ENCODE results near the gene ACOXL. TPM values are rescaled to one million over a fixed set of nuclear protein-coding genes. Genes with fewer than 3 reads are reported as not detected.

The ACOXL gene
- total and polyA plus RNA-seq, 10 of the 15 experiments (the other 5 are each of a cell fraction or from before 2014, with no cell fraction given), result 0.05 to 1.3 (median 0.71) TPM

DNA sequence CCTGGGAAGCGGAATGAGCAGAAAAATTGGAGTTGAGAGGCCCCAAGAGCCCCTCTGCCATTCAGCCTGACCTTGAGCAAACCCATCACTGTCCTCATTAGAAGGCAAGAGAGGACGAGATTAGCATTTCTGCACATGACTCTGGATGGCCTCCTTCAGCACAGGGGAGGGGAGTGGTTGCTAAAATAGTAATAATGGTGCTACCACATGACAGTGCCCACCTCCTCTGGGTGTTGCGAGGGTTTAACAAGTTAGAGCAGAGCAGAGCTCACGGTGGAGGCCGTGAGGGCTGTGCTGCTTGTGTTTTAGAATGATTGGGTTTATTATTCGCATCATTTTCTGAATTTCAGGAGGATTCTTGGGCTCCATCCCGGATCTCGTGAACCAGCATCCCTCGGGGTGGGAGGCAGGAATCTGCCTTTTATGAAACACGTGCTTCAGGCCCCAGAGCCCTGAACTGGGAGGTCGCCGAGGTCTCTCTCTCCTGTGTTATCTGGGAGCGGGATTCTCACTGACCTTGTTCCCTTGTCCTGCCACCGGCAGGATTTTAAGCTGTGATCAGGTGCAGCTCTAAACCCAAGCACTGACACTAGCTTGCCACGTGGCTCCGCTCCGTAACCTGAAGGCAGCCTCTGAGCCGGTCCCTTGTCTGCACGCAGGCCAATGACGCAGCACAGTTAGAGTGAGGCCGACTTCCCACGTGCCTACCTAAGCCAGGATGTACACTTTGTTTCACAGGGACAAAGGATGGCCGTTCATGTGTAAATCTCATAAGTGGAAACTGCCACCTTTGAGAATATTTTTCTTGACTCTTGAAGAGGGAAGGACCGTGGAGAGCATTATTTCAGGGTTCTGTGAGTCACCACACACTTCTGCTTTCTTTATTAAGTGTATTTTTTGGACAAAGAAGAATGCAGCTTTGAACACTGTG lies 142.3 kb downstream of the ACOXL start (continued):
- peak; percentile 49; the same call in 1 of the 2 replicates for TF ChIP-seq ZNF687 (IDR thresholded peaks at IDR 0.05)
- peak; percentile 70 for TF ChIP-seq PAX5 (IDR thresholded peaks at IDR 0.05; ENCODE audit: borderline replicate concordance, low read depth, low read length)
- TF ChIP-seq, protein P1, sequence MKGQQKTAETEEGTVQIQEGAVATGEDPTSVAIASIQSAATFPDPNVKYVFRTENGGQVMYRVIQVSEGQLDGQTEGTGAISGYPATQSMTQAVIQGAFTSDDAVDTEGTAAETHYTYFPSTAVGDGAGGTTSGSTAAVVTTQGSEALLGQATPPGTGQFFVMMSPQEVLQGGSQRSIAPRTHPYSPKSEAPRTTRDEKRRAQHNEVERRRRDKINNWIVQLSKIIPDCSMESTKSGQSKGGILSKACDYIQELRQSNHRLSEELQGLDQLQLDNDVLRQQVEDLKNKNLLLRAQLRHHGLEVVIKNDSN (IDR thresholded peaks at IDR 0.05; ENCODE audit: borderline replicate concordance, extremely low read length, insufficient read depth, low read depth, low read length), result peak; percentile 26
- no peak for TF ChIP-seq SUPT20H (IDR thresholded peaks at IDR 0.05; ENCODE audit: borderline replicate concordance, control insufficient read depth, low read depth, low read length)

Data from GM12878 (cell line).